Ishikawa (cell line): ENCODE results near the gene MED15.

ENCODE experiments used
- FOXM1 ChIP-seq: IDR thresholded peaks from 2 replicates; pipeline ENCODE4 v1.6.1; 2012; ENCODE audit warnings: low read depth, borderline replicate concordance
- MAX ChIP-seq: IDR thresholded peaks from 2 replicates; pipeline ENCODE4 v1.6.1; 2012
- NFIC ChIP-seq: IDR thresholded peaks from 2 replicates; pipeline ENCODE4 v1.6.1; 2012
- TAF1 ChIP-seq: IDR thresholded peaks from 2 replicates; pipeline ENCODE4 v1.6.1; 2012; ENCODE audit warnings: low read depth, mild to moderate bottlenecking
- TEAD4 ChIP-seq: IDR thresholded peaks from 2 replicates; pipeline ENCODE4 v1.6.1; 2012
- USF1 ChIP-seq: IDR thresholded peaks from 2 replicates; pipeline ENCODE4 v1.6.1; 2012
- YY1 ChIP-seq: IDR thresholded peaks from 2 replicates; pipeline ENCODE4 v1.6.1; 2012; ENCODE audit warnings: low read depth

GRCh38 chr22:20632082-20632481, 124.7 kb downstream of the MED15 start:
- TF ChIP-seq FOXM1 (no peak), USF1 (no peak), YY1 (no peak), TEAD4 (no peak), MAX (no peak), TAF1 (no peak), NFIC (no peak)
